HUDEP-2 (cell line): ENCODE data around the gene PTPRD.
"Not testable (repeated sequence)": the region's sequence is repeated elsewhere in the genome, so short reads cannot be mapped to it uniquely, and the experiment has no call there.

Experiments
- DNase-seq, 76 experiments: peaks; one replicate each; lab custom pipeline; 2025; ENCODE audit not compliant: unreplicated experiment in 76 of 76; lab: John Stamatoyannopoulos, UW

Gene PTPRD

DNA sequence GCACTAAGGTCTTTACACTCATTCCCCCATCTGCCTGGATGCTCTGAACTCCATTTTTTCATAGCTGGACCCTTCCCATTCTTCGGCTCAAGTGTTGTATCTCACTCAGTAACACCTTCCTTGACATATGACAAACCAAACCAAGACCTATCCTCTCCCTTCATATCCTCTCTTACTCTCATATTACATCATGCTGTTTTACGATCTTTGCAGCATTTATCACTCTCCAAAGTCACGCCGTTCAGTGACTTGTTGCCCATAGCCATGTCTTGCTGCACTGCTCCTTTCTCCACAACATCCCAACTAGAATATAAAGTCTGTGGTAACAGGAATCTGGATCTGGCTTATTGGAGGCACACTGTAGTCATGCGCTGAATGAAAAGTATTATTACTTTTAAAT lies 1889.6 kb downstream of the PTPRD start:
- DNase-seq: no peak

DNA sequence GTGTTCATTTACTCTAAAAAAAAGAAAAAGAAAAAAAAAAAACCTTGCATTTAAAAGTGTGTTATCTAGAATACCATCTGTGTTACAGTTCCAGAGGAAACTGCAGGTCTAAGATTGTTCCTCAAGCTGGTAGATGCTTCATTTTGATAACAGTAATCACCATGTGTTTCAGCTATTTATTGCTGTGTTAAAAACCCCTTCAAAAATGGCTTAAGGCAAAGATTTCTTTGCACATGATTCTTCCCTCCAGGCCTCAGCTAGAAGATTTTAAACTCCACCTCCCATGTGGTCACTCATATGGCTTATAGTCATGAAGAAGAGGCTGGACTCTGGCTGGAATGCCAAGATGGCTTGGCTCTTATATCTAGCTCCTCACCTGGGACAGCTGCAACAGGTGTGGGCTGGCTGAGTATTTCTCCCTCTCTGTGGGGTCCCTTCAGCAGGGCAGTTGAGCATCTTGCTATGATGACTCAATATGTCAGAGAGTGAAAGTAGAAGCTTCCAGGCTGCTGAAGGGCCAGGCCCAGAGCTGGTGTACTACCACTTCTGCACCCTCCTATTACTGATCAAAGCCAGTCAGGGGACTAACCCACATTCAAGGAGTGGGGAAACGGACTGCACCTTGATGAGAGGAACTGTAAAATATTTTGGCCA lies 1892.8 kb downstream of the PTPRD start:
- DNase-seq: no peak

DNA sequence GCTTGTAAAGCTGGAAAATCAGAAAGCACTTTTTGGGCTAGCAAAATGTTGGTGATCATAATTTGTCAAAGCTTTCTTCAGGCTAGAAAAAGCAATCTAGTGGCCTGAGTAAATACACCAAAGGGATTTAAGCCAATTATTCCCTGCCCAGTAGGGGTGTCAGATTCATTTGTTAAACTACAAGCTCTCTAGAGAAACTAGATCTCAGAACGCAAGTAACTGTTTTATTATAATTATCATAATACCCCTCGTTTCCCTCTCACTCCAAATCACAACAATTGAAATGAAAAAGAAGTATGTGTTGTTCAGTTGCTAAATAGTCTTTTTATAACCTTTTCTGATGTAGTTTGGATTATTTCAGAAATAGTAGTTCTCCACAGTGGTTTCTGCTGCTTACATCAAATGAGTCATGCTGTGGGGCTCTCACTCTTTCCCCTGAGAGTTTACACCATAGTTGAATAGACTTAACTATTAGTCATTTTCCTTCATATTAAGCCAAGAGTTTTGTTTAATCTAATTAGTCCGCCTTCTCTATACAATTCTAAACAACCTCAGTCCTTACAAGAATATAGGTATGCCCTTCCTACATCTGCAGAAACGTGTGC lies 1894.6 kb downstream of the PTPRD start:
- no peak for DNase-seq

DNA sequence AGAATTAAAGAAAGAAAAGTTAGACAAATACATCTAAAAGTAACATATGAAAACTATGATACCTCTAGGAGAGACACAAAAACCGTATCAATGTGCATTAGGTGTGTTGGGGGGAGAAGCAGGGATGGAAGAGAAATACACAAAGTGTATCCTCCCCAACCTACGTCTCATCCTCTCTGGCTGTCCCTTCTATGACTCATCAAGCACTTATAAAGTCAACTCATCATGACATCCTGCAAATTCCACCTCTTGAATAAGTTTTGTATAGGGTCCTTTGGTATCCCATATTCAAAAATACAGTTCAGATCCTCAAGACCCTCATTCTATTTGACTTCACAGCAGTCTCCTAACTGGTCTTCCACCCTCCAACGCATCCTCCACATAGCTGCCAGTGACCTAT lies 1895.7 kb downstream of the PTPRD start:
- no peak for DNase-seq

DNA sequence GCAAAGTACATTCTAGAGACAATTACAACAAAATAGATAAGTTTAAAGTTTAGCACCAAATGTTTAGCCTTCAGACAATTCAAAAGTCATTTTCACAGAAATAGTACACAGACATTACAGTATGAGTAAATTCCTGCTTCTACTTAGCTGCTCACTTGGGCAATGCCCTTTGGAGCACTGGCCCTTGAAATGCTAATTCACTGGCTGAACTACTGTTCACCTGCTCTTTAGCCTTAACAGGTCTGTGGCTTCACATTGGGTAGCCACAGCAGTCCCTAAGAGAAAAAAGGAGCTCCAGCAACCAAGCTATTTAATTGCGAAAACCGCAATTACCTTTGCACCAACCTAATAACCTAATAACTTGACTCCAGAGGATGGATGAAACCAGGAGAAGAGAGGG lies 1897.0 kb downstream of the PTPRD start:
- DNase-seq: no peak

DNA sequence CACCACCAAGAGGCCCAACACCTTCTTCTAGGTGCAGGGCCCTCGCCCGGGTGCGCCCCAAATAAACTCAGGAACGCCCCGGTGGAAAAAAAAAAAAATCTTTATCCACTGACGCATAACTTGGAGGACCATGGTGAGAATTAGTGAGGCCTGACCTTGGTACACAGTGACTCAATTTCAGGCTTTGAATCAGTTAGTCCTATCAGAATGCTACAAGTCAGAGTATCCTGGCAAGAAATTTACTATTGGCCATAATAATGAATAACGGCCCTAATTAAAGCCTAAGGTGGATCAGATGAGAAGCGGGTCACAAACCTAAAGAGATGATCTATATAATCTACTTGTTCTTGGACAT lies 1899.0 kb downstream of the PTPRD start:
- no peak for DNase-seq

DNA sequence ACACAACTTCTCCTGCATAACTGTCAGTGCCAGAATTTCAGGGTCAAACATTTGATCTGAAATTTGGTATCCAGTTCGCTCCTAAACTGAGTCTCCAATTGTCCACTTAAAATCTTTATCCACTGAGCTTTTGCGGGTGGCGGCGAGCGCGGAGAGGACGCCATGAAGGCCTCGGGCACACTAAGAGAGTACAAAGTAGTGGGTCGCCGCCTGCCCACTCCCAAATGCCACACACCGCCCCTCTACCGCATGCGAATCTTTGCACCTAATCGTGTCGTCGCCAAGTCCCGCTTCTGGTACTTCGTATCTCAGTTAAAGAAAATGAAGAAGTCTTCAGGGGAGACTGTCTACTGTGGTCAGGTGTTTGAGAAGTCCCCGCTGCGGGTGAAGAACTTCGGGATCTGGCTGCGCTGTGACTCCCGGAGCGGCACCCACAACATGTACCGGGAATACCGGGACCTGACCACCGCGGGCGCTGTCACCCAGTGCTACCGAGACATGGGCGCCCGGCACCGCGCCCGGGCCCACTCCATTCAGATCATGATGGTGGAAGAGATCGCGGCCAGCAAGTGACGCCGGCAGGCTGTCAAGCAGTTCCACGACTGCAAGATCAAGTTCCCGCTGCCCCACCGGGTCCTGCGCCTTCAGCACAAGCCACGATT lies 1899.5 kb downstream of the PTPRD start:
- DNase-seq: no peak

DNA sequence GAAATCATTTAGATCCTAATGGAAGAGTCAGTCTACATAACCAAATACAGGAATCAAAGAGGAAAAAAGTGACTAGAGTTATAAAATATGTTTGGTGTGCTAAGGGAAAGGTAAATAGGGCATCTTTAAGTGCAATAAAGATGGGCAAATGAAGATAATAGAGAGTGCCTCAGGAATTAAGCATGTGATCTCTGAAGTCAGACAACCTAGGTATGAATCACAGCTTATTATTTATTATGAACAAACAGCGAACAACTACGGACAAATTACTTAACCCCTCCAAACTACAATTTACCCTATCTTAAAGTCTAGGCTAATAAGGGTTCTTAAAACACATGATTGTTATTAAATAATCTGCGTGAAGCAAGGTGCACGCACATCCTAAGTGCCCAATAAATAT lies 1903.1 kb downstream of the PTPRD start:
- no peak for DNase-seq

DNA sequence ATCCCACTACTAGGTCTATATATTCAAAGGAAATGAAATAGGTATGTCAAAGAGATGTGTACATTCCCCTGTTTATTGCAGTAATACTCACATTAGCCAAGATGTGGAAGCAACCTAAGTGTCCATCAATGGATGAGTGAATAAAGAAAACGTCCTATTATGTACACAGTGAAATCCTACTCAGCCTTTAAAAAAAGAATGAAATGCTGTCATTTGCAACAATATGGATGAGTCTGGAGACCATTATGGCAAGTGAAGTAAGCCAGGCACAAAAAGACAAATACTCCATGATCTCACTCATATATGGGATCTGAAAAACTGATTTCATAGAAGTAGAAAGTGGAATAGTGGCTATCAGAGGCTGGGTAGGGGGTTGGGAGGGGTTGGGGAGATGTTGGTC lies 1904.1 kb downstream of the PTPRD start:
- DNase-seq: no peak

DNA sequence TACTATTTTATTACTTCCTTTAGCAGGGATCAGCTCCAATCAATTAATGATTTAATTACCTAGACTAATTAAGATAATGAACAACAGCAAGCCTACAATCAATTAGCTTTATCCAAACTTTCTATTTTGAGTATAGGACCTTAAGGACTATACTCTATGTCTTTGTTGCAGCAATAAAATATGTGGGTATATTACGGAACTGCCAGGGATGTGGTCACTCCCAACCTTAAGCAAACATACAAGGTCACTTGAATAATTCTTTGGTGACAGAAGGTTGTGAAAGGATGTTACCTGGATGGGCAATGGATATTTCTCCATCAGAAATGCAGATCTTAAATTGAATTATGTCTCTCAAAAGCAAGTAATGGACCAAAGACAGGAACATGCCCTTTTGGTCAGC lies 1905.8 kb downstream of the PTPRD start:
- no peak for DNase-seq

DNA sequence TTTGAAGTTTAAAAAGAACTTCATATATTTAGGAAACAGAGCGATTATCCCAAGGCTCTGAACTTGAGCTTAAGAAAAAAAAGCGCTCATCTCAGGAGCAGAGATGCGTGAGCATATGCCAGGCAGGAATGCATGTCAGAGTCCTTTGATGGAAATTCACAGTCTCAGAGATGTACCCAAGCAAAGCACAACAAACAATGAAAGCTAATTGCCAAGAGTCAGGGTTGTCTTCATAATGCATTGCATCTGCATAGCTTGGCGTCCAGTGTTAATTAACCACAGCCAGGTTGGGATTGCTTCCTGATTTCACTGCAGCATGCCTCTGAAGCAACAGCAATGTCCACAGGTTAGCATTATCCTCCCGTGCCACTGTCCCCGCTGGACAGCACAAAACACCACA lies 1906.3 kb downstream of the PTPRD start:
- no peak for DNase-seq

DNA sequence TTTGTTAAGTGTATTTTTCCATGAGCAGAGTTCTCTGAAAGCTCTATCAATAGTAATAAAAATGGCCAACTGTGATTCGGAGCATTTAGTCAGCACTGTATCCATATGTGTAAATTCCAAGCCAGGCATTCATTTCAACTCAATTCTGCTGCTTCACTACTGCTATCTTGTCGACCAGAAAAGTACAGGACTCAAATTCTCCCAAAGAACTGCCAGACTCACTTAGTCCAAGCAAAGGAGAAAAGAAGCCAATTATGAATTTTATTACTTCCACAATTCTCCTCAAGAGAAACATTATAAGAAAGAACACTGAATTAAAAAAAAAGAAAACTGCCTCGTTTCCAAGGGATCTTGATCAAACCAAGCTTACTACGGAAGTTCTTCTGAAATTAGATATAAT lies 1906.9 kb downstream of the PTPRD start:
- no peak for DNase-seq

DNA sequence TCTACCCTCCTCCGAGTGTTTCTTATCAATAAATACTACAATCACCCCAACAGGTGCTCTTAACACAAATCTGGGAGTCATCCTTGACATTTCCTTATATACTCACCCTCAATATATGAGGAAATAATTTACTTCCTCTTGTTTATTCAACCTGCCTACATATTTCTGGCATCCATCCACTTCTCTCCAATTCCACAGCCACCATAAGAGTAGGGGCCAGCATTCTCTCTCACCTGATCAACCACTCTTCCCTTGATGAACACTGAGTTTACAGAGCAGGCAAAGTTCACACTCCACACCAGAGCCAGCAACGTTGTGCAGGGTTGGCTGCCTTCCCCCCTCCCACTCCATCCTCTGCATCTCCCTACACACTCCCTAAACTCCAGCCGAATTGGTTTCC lies 1908.9 kb downstream of the PTPRD start:
- DNase-seq: no peak

DNA sequence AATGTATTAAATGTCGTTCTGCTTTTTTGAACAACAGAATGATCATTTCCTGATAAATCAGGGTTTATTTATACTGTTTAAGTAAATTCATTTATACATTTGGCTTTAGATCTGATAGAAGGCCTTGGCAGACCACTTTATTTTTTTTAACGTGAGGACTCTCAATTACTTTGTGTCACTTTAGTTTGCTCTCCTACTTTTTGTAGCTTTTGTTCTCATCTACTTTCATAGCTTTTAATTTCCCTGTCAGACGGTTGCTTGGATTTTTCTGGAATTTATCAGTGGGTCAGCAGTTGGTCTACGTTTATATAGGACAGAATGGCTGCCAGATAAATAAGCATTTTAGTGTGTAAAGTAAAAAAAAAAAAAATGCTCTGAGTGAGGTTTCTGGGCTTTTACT lies 1910.9 kb downstream of the PTPRD start:
- no peak for DNase-seq

DNA sequence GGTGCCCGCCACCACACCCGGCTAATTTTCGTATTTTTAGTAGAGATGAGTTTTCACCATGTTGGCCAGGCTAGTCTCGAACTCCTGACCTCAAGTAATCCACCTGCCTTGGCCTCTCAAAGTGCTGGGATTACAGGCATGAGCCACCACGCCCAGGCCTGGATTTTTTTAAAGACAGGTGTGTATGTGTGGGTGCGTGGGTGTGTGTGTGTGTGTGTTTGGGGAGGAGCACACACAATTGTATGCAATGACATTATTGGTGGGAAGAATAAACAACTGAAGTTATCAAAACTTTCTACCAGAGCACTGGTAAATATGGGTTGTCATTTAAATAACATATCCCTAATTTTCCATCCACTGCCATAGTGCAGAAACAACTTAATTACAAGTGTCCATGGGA lies 1915.2 kb downstream of the PTPRD start:
- not testable (repeated sequence) for DNase-seq

DNA sequence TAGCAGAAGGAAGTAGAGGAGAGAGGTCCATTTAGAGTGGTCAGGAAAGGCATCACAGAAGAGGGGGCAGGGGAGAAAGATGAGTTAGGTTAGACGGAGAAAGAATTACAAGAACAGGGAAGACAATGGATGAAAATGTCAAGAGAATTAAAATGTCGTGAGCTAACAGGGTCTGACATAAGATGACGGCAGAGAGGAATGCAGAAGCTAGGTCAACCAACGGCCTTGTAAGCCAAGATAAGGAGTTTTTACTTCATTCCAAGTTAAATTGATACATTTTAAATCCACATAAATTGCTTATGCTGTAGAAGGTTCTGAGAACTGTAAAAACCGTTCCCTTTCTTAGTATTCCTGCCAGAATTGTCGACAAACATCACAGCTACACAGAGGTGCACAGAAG lies 1916.3 kb downstream of the PTPRD start:
- DNase-seq: no peak

DNA sequence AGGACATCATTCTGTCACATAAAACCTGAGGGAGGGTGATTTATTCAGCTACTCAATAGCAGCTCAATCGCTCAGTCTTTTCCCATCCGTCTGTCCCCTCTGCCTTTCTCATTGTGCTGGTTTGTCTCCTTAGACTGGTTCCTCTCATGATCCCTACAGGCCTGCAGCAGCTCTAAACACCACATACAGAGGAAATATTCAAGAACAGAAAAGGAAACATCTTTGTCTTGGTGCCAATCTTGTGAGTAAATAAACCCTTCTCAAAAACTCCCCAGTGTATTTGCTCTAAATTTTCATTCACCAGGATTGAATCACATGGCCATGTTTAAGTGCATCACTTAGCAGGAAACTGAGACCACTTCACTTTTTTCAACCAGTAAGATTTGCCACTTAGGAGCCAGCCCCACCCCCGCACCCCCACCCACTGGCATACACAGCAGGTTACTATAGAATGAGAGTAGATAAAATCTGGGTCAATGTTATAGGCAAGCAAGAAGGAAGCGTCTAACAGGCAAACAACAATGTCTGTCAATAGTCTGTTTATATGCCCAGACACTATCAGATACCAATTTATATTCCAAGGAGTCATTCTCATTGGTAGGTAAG lies 1917.7 kb downstream of the PTPRD start:
- DNase-seq: no peak

DNA sequence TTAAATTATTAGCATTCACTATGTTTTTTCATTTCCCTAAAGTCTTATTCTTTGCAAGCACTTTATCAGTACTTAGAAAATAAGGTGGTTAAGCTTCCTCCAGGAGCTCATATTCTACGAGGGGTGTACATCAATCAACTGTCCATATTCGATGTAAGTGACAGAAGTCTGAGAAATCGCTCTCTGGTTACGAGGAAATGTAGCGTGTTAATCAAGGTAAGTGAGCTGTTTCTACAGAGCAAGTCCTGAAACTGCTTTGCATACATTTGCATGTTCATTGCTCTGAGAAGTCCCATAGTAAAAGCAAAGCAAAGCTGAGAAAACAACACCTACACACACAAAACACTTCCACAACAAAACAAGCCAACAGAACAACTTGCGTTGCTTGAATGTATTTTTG lies 1919.3 kb downstream of the PTPRD start:
- DNase-seq: no peak

DNA sequence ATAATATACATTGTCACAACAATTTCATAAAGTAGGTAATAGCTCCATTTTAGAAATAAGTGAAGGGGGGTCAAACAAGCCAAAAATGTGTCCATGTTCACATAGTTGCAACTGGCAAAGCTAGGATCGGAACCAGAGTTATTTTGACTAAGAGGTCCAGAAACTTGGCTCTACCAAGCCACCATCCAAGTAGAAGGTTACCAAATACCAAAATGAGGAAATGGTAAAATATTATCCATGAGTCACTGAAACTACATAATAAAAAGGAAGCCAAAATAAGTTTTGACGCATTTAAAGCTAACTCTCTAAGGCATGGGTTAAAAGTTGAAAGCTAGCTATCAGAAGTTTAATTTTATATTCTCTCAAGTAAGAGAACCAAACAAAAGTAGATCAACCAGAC lies 1926.3 kb downstream of the PTPRD start:
- no peak for DNase-seq

DNA sequence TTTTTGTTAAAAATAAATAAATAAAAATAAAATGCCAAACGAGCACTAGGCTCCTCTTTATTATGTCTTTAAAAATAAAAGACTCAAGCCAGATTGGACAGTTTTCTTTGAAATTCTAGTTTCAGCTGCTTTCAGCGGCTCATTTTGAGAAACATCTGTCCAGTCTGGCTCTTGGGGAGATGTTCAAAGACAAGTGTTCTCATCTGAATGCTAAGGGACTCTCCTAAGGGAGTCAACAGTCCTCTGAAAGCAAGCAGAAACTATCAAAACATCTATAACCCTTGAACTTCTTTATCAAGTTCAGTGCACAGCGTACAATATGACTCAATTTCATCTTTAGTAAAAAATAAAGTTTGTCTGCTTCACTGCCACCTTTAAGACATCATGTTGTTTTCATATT lies 1927.0 kb downstream of the PTPRD start:
- DNase-seq: no peak

DNA sequence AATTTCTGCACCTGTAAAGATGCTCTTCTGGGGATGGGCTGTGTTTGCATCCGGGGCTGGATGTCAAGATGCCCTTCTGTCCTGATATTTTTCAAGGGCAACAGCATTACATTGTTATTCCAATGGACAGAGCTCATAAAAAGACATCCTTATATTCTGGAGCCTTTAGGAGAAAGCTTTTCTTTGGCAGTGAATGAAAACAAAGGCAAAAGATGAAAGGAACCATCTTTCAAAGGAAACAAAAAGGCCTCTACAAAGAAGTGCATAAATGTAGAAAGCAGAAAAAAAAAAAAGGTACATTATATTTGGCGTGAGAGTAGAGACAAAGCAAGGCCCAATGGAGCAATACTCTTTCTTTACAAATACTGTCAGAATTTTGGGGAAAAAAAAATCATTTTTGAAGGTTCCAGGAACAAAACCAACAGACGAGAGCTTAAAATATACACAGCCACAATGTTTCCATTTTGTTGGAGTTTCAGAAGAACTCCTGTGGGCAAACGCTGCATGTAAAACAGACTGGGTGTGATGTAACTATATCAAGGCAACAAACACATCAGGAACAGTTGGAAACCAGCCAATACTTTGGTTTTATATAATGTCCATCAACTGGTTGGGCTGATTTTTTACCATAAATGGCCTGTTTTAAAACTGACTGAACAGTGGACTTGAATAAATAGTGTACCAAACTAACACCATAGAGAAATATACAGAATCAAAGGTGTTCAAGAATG lies 1927.7 kb downstream of the PTPRD start:
- DNase-seq: no peak
